DND-41 (cell line): Measurements from ENCODE around the gene BCL11B.

Experiments used
- ATAC-seq: fragments of 200-7000 bp; cut with Tn5 transposase; 3 replicates; pipeline ENCODE4 v1.9.1; 2021; ENCODE audit warnings: low read depth; ENCODE audit not compliant: insufficient read depth
- DNase-seq: peaks from one replicate; pipeline ENCODE4 v3.0.0-alpha.2; 2020
- H2AFZ ChIP-seq: 2 replicates; pipeline ENCODE4 v1.6.0; 2012; ENCODE audit warnings: low read depth, low read length
- H3K27ac ChIP-seq: 2 replicates; pipeline ENCODE4 v1.5.1; 2012; ENCODE audit warnings: low read length, inconsistent platforms
- H3K27me3 ChIP-seq: fragments of 200-600 bp; sonication (generic); 2 replicates; pipeline ENCODE4 v1.6.0; 2012; ENCODE audit warnings: low read length, mild to moderate bottlenecking, inconsistent platforms; ENCODE audit not compliant: insufficient read depth, poor library complexity
- H3K36me3 ChIP-seq: 2 replicates; pipeline ENCODE4 v1.5.1; 2012; ENCODE audit warnings: low read length, inconsistent platforms; ENCODE audit not compliant: insufficient read depth
- H3K4me1 ChIP-seq: 2 replicates; pipeline ENCODE4 v1.5.1; 2012; ENCODE audit warnings: mild to moderate bottlenecking, low read length; ENCODE audit not compliant: insufficient read depth
- H3K4me2 ChIP-seq: 2 replicates; pipeline ENCODE4 v1.6.0; 2012; ENCODE audit warnings: mild to moderate bottlenecking, moderate library complexity, low read length, inconsistent platforms; ENCODE audit not compliant: insufficient read depth
- H3K4me3 ChIP-seq, 2 experiments: fragments of 200-600 bp in 1 of 2; shearing (Covaris generic) in 1 of 2; 2 replicates each; pipeline ENCODE4 v1.5.1; 2012 to 2016; ENCODE audit warnings: inconsistent platforms in 2 of 2, low read length in 2 of 2, mild to moderate bottlenecking in 2 of 2, low read depth in 1 of 2, moderate library complexity in 1 of 2
- H3K79me2 ChIP-seq: 2 replicates; pipeline ENCODE4 v1.6.0; 2012; ENCODE audit warnings: low read length, inconsistent platforms; ENCODE audit not compliant: insufficient read depth
- H3K9ac ChIP-seq: 2 replicates; pipeline ENCODE4 v1.6.0; 2012; ENCODE audit warnings: low read depth, mild to moderate bottlenecking, inconsistent platforms, low read length, moderate library complexity
- H3K9me3 ChIP-seq: 2 replicates; pipeline ENCODE4 v1.5.1; 2012; ENCODE audit warnings: low read length, moderate library complexity, mild to moderate bottlenecking, inconsistent platforms; ENCODE audit not compliant: insufficient read depth, severe bottlenecking
- H4K20me1 ChIP-seq: 2 replicates; pipeline ENCODE4 v1.6.0; 2012; ENCODE audit warnings: low read length; ENCODE audit not compliant: insufficient read depth
- CTCF ChIP-seq: IDR thresholded peaks from 2 replicates; pipeline ENCODE4 v1.5.1; 2012; ENCODE audit warnings: borderline replicate concordance, low read length, moderate library complexity, mild to moderate bottlenecking; ENCODE audit not compliant: poor library complexity, severe bottlenecking; ENCODE audit errors: extremely low read depth
- EZH2 ChIP-seq: IDR thresholded peaks from 3 replicates; pipeline ENCODE4 v1.6.1; 2012; ENCODE audit warnings: borderline replicate concordance, low read depth, mild to moderate bottlenecking, moderate library complexity, low read length, inconsistent platforms; ENCODE audit not compliant: severe bottlenecking

Gene BCL11B

GRCh38 chr14:99212646-99213045 lies 59.4 kb downstream of the BCL11B start:
- TF ChIP-seq EZH2 (no peak), CTCF (no peak)
- Histone ChIP-seq H3K4me2 (no peak overlapping the region), H3K27me3 (no peaks in the 10 kb centered on the region), H3K9me3 (no peaks in the 10 kb centered on the region), H2AFZ (no peak overlapping the region), H3K36me3 (peaks cover 89% of the 10 kb centered on the region), H3K79me2 (peaks cover 100% of the 10 kb centered on the region), H3K4me3 (no peak overlapping the region), H3K9ac (no peak overlapping the region), H3K4me1 (no peaks in the 10 kb centered on the region; the same call in 1 of the 2 replicates), H4K20me1 (peaks cover 98% of the 10 kb centered on the region), H3K27ac (no peak overlapping the region)
- DNase-seq (no peak), ATAC-seq (no peak)

GRCh38 chr14:99212199-99212598 lies 59.8 kb downstream of the BCL11B start:
- peaks cover 100% of the 10 kb centered on the region for H3K79me2 ChIP-seq
- H4K20me1 ChIP-seq = peaks cover 98% of the 10 kb centered on the region

GRCh38 chr14:99211410-99211809 lies 60.6 kb downstream of the BCL11B start:
- no peaks in the 10 kb centered on the region; the same call in 1 of the 2 replicates for H3K4me1 ChIP-seq
- H3K4me2 ChIP-seq = no peak overlapping the region
- H4K20me1 ChIP-seq = peaks cover 98% of the 10 kb centered on the region

More at GRCh38 chr14:99212199-99212598, 59.8 kb downstream of the BCL11B start:
- Histone ChIP-seq H3K4me1 (no peaks in the 10 kb centered on the region; the same call in 1 of the 2 replicates), H3K9me3 (no peaks in the 10 kb centered on the region), H3K27me3 (no peaks in the 10 kb centered on the region), H3K36me3 (peaks cover 90% of the 10 kb centered on the region), H2AFZ (no peak overlapping the region), H3K9ac (no peak overlapping the region), H3K4me3 (no peak overlapping the region), H3K4me2 (no peak overlapping the region), H3K27ac (no peak overlapping the region)
- no peak for DNase-seq
- ATAC-seq = no peak
- TF ChIP-seq EZH2 (no peak), CTCF (no peak)

More at GRCh38 chr14:99211410-99211809, 60.6 kb downstream of the BCL11B start:
- Histone ChIP-seq H3K79me2 (peaks cover 100% of the 10 kb centered on the region), H3K4me3 (no peak overlapping the region), H3K9me3 (no peaks in the 10 kb centered on the region), H3K9ac (no peak overlapping the region), H3K27ac (no peak overlapping the region), H3K36me3 (peaks cover 91% of the 10 kb centered on the region), H3K27me3 (no peaks in the 10 kb centered on the region), H2AFZ (no peak overlapping the region)
- ATAC-seq (no peak), DNase-seq (no peak)
- TF ChIP-seq CTCF (no peak), EZH2 (no peak)
